H9 (cell line): ENCODE results near the gene GAREM1. TPM values are rescaled to one million over a fixed set of nuclear protein-coding genes. Genes with fewer than 3 reads are reported as not detected.

Source experiments
- DNase-seq: peaks from one replicate; pipeline ENCODE4 v3.0.0-alpha.2; 2017
- H2AFZ ChIP-seq: one replicate; pipeline ENCODE4 v1.6.1; 2013; ENCODE audit warnings: mild to moderate bottlenecking, low read length, control low read depth, moderate library complexity
- H2AK5ac ChIP-seq: 2 replicates; pipeline ENCODE4 v1.6.1; 2013; ENCODE audit warnings: low read length, control low read depth, mixed read lengths; ENCODE audit not compliant: insufficient read length
- H2BK120ac ChIP-seq: one replicate; pipeline ENCODE4 v1.6.1; 2013; ENCODE audit warnings: low read depth, mild to moderate bottlenecking, low read length, control low read depth, inconsistent platforms; ENCODE audit not compliant: poor library complexity, severe bottlenecking
- H2BK12ac ChIP-seq: 2 replicates; pipeline ENCODE4 v1.6.1; 2013; ENCODE audit warnings: low read length, control low read depth, mixed read lengths, low read depth; ENCODE audit not compliant: insufficient read length
- H2BK15ac ChIP-seq: 2 replicates; pipeline ENCODE4 v1.6.1; 2013; ENCODE audit warnings: low read depth, low read length, control low read depth
- H2BK20ac ChIP-seq: one replicate; pipeline ENCODE4 v1.6.1; 2013; ENCODE audit warnings: low read depth, mild to moderate bottlenecking, low read length, control low read depth, inconsistent platforms; ENCODE audit not compliant: poor library complexity, severe bottlenecking
- H2BK5ac ChIP-seq: 2 replicates; pipeline ENCODE4 v1.6.1; 2013; ENCODE audit warnings: low read length, control low read depth, mixed read lengths; ENCODE audit not compliant: insufficient read length
- H3K14ac ChIP-seq: 2 replicates; pipeline ENCODE4 v1.6.1; 2013; ENCODE audit warnings: low read length, control low read depth; ENCODE audit not compliant: insufficient read depth
- H3K18ac ChIP-seq: 2 replicates; pipeline ENCODE4 v1.6.1; 2013; ENCODE audit warnings: low read depth, mild to moderate bottlenecking, mixed read lengths, low read length, control low read depth; ENCODE audit not compliant: insufficient read length
- H3K23ac ChIP-seq: 2 replicates; pipeline ENCODE4 v1.6.1; 2013; ENCODE audit warnings: low read length, control low read depth, mixed read lengths, low read depth; ENCODE audit not compliant: insufficient read length
- H3K23me2 ChIP-seq: 2 replicates; pipeline ENCODE4 v1.6.1; 2013; ENCODE audit warnings: low read depth, mild to moderate bottlenecking, mixed read lengths, low read length, control low read depth; ENCODE audit not compliant: insufficient read length, poor library complexity, severe bottlenecking
- H3K27ac ChIP-seq: 2 replicates; pipeline ENCODE4 v1.5.1; 2013; ENCODE audit warnings: low read length, control low read depth, mixed read lengths, low read depth; ENCODE audit not compliant: insufficient read length
- H3K27me3 ChIP-seq: 2 replicates; pipeline ENCODE4 v1.6.1; 2013; ENCODE audit warnings: low read length, control low read depth, inconsistent platforms; ENCODE audit not compliant: insufficient read depth
- H3K4ac ChIP-seq: 2 replicates; pipeline ENCODE4 v1.6.1; 2013; ENCODE audit warnings: low read depth, mild to moderate bottlenecking, control low read depth, inconsistent platforms, low read length, moderate library complexity
- H3K4me1 ChIP-seq: 2 replicates; pipeline ENCODE4 v1.6.1; 2013; ENCODE audit warnings: low read length, control low read depth, inconsistent platforms; ENCODE audit not compliant: insufficient read depth
- H3K4me2 ChIP-seq: 2 replicates; pipeline ENCODE4 v1.6.1; 2013; ENCODE audit warnings: low read length, control low read depth, mixed read lengths; ENCODE audit not compliant: insufficient read length, insufficient read depth
- H3K56ac ChIP-seq: 2 replicates; pipeline ENCODE4 v1.6.1; 2013; ENCODE audit warnings: low read depth, mild to moderate bottlenecking, mixed read lengths, low read length, control low read depth; ENCODE audit not compliant: insufficient read length
- H3K79me1 ChIP-seq: 2 replicates; pipeline ENCODE4 v1.6.1; 2013; ENCODE audit warnings: low read depth, mild to moderate bottlenecking, moderate library complexity, low read length, control low read depth, inconsistent platforms; ENCODE audit not compliant: insufficient read depth, poor library complexity, severe bottlenecking
- H3K79me2 ChIP-seq: 2 replicates; pipeline ENCODE4 v1.6.1; 2013; ENCODE audit warnings: low read length, control low read depth, inconsistent platforms; ENCODE audit not compliant: insufficient read depth
- H3K9ac ChIP-seq: 2 replicates; pipeline ENCODE4 v1.6.1; 2013; ENCODE audit warnings: low read length, control low read depth, mixed read lengths; ENCODE audit not compliant: insufficient read length; ENCODE audit errors: extremely low read depth
- H3K9me3 ChIP-seq: one replicate; pipeline ENCODE4 v1.6.1; 2013; ENCODE audit warnings: low read depth, low read length, inconsistent platforms; ENCODE audit not compliant: control insufficient read depth
- H3T11ph ChIP-seq: one replicate; pipeline ENCODE4 v1.6.1; 2013; ENCODE audit warnings: mild to moderate bottlenecking, low read length, control low read depth, inconsistent platforms
- H4K20me1 ChIP-seq: one replicate; pipeline ENCODE4 v1.6.1; 2013; ENCODE audit not compliant: control insufficient read depth, insufficient read length, insufficient read depth
- H4K5ac ChIP-seq: 2 replicates; pipeline ENCODE4 v1.6.1; 2013; ENCODE audit warnings: low read depth, mild to moderate bottlenecking, mixed read lengths, low read length, control low read depth; ENCODE audit not compliant: insufficient read length
- H4K8ac ChIP-seq: replicated peaks from 2 replicates; pipeline ENCODE4 v1.6.1; 2013; ENCODE audit warnings: low read length, control low read depth, mixed read lengths, low read depth; ENCODE audit not compliant: insufficient read length
- H4K91ac ChIP-seq: 2 replicates; pipeline ENCODE4 v1.6.1; 2013; ENCODE audit warnings: low read depth, mild to moderate bottlenecking, moderate library complexity, mixed read lengths, low read length, control low read depth; ENCODE audit not compliant: insufficient read length
- H3K27ac Mint-ChIP-seq, 3 experiments: 2 replicates in 2 of 3; 3 replicates in 1 of 3; pipeline ENCODE4 v1.8.0; 2020 to 2021; ENCODE audit warnings: mixed read lengths in 3 of 3, mild to moderate bottlenecking in 1 of 3, moderate library complexity in 1 of 3
- H3K27me3 Mint-ChIP-seq: 2 replicates; pipeline ENCODE4 v1.8.0; 2021; ENCODE audit warnings: low read depth, mild to moderate bottlenecking, moderate library complexity, mixed read lengths
- H3K36me3 Mint-ChIP-seq, 3 experiments: 2 replicates in 2 of 3; 3 replicates in 1 of 3; pipeline ENCODE4 v1.8.0; 2020 to 2021; ENCODE audit warnings: low read depth in 3 of 3, mixed read lengths in 3 of 3; ENCODE audit not compliant: insufficient read depth in 1 of 3
- H3K4me1 Mint-ChIP-seq, 2 experiments: 2 replicates each; pipeline ENCODE4 v1.8.0; 2020; ENCODE audit warnings: mixed read lengths in 2 of 2
- H3K4me3 Mint-ChIP-seq, 2 experiments: 2 replicates in 1 of 2; 3 replicates in 1 of 2; pipeline ENCODE4 v1.8.0; 2020 to 2021; ENCODE audit warnings: mild to moderate bottlenecking in 2 of 2, mixed read lengths in 2 of 2, moderate library complexity in 1 of 2
- H3K9me3 Mint-ChIP-seq, 2 experiments: 2 replicates in 1 of 2; 3 replicates in 1 of 2; pipeline ENCODE4 v1.8.0; 2020; ENCODE audit warnings: mild to moderate bottlenecking in 2 of 2, mixed read lengths in 2 of 2, moderate library complexity in 1 of 2
- WGBS: extraction: QIAGEN DNeasy Blood & Tissue Kit; methylation state at CpG from one replicate; pipeline ENCODE4 v1.1.7; 2013; ENCODE audit warnings: missing lambda C conversion rate, low lambda C conversion rate, mixed read lengths; ENCODE audit not compliant: insufficient read length; ENCODE audit errors: extremely low coverage; 5-methylcytosine and 5-hydroxymethylcytosine counted together
- total RNA-seq: library from RNA; stranded (reverse); gene quantifications from 2 replicates; pipeline ENCODE4 v1.2.1, GENCODE V29; 2021
- TF ChIP-seq, protein P1 (sequence below): fragments of 200-600 bp; sonication (generic); conservative IDR thresholded peaks from 3 replicates; pipeline ENCODE4 v1.8.0; 2021; ENCODE audit warnings: antibody characterized with exemption, mild to moderate bottlenecking

GAREM1 gene
- total RNA-seq, 1 experiment from 2014 or later, result 4.4 TPM

DNA sequence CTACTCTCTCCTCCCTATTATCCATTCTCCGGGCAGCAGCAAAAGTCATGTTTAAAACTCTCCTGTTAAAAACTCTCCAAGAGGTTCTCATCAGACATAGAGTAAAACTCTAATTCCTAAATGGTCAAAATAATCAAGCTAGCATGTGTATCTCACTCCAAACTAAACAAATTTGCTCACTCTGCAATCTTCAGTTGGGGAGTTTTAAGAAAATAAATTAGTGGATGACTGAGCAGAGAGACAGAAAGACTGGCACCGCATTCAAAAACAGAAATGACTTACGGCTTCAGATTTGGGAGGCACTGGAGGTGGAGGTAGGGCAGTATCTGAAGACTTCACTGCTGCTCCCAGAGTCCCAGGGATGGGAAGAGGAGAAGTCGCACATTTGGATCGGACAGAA lies 183.9 kb downstream of the GAREM1 start:
- Histone ChIP-seq H3K9ac (no peak overlapping the region), H2BK12ac (no peak overlapping the region)

More for the DNA sequence above, 183.9 kb downstream of the GAREM1 start:
- peaks cover 3 to 16% of the 10 kb centered on the region in 2 experiments; a peak in 2 of 4 replicates for H3K4me1 Mint-ChIP-seq
- no peak overlapping the region for H3K23ac ChIP-seq
- no peak overlapping the region for H3K4me2 ChIP-seq
- H3T11ph ChIP-seq, result no peak overlapping the region
- H3K9me3 ChIP-seq, result no peaks in the 10 kb centered on the region
- no peak overlapping the region for H3K27ac ChIP-seq
- H4K8ac ChIP-seq, result no peak overlapping the region
- no CpG with 5 or more reads among the region's 5 CpGs for WGBS
- peak overlapping the region; percentile 70 for H3K18ac ChIP-seq
- peak overlapping the region; percentile 93 for H2BK20ac ChIP-seq
- H3K36me3 Mint-ChIP-seq, result peaks cover 0 to 4% (median 2%) of the 10 kb centered on the region in 3 experiments; a peak in 3 of 7 replicates
- TF ChIP-seq, protein P1, sequence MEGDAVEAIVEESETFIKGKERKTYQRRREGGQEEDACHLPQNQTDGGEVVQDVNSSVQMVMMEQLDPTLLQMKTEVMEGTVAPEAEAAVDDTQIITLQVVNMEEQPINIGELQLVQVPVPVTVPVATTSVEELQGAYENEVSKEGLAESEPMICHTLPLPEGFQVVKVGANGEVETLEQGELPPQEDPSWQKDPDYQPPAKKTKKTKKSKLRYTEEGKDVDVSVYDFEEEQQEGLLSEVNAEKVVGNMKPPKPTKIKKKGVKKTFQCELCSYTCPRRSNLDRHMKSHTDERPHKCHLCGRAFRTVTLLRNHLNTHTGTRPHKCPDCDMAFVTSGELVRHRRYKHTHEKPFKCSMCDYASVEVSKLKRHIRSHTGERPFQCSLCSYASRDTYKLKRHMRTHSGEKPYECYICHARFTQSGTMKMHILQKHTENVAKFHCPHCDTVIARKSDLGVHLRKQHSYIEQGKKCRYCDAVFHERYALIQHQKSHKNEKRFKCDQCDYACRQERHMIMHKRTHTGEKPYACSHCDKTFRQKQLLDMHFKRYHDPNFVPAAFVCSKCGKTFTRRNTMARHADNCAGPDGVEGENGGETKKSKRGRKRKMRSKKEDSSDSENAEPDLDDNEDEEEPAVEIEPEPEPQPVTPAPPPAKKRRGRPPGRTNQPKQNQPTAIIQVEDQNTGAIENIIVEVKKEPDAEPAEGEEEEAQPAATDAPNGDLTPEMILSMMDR, result no peak
- H3K4me3 Mint-ChIP-seq, result no peak overlapping the region
- H2AK5ac ChIP-seq, result no peak overlapping the region
- no peak overlapping the region for H2BK120ac ChIP-seq
- peak overlapping the region in 1 of 3 experiments; percentile 18; a peak in 2 of 7 replicates for H3K27ac Mint-ChIP-seq
- DNase-seq, result no peak
- H3K79me1 ChIP-seq, result no peaks in the 10 kb centered on the region
- no peak overlapping the region for H4K91ac ChIP-seq
- no peak overlapping the region for H3K14ac ChIP-seq
- H3K23me2 ChIP-seq, result no peaks in the 10 kb centered on the region
- H3K4ac ChIP-seq, result no peak overlapping the region
- no peaks in the 10 kb centered on the region; a peak in 1 of 5 replicates for H3K9me3 Mint-ChIP-seq
- H3K79me2 ChIP-seq, result no peaks in the 10 kb centered on the region
- no peak overlapping the region for H2AFZ ChIP-seq
- no peaks in the 10 kb centered on the region for H4K20me1 ChIP-seq
- H2BK15ac ChIP-seq, result no peak overlapping the region
- no peak overlapping the region for H4K5ac ChIP-seq
- H3K56ac ChIP-seq, result no peak overlapping the region
- H2BK5ac ChIP-seq, result no peak overlapping the region
- H3K27me3 Mint-ChIP-seq, result no peaks in the 10 kb centered on the region
- no peaks in the 10 kb centered on the region for H3K4me1 ChIP-seq
- H3K27me3 ChIP-seq, result no peaks in the 10 kb centered on the region
